Measurements from ENCODE around the gene TMEM165.

DNA sequence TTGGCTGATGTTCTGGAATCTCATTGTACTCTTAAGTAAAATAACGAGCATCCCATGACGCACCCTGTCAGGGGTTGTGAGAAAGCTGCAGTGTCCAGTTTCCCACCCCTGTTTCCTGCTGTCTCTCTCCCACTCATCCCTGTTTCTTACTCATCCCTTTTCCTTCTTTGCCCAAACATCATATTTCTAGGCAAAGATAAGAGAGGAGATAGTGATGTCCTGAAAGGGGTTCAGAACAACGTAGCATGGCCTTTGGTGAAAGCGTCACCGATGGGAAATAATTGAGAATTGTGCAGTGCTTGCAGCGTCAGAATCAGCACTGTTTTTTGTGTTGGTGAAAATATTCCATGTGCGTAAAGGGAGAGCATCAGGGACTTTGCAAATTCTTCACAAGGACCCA, 23.5 kb upstream of the TMEM165 start:
- TF ChIP-seq ZNF184 (tag by site-specific recombination; IDR thresholded peaks at IDR 0.05) (no peak), TRIM28 (IDR thresholded peaks at IDR 0.05; ENCODE audit: borderline replicate concordance, low read length) (no peak), CTCF (tag by site-specific recombination; IDR thresholded peaks at IDR 0.05) (no peak), ZNF629 (tag by site-specific recombination; IDR thresholded peaks at IDR 0.05) (no peak)

All from HEK293 (cell line).